GM21367 (cell line): ENCODE results near the gene TBC1D22A.

Experiments
- ATAC-seq: cut with Tn5 transposase; IDR thresholded peaks from one replicate; pipeline ENCODE4 v1.9.1; 2021; ENCODE audit not compliant: unreplicated experiment

TBC1D22A gene

GRCh38 chr22:47065756-47066615, 303.5 kb downstream of the TBC1D22A start:
- ATAC-seq, result no peak

- no peak for ATAC-seq
These were observed 304.1 kb downstream of the TBC1D22A start for GRCh38 chr22:47066616-47066905.

- ATAC-seq, result no peak
These were observed 305.0 kb downstream of the TBC1D22A start for GRCh38 chr22:47067321-47067890.

- ATAC-seq, result no peak
These were observed 305.6 kb downstream of the TBC1D22A start for GRCh38 chr22:47067911-47068625.

GRCh38 chr22:47068626-47068996, 306.2 kb downstream of the TBC1D22A start:
- ATAC-seq, result no peak

- ATAC-seq, result no peak
These were observed 306.8 kb downstream of the TBC1D22A start for GRCh38 chr22:47069270-47069669.

GRCh38 chr22:47071078-47071806, 308.8 kb downstream of the TBC1D22A start:
- no peak for ATAC-seq

- no peak for ATAC-seq
These were observed 309.6 kb downstream of the TBC1D22A start for GRCh38 chr22:47071807-47072641.

GRCh38 chr22:47072642-47072967, 310.2 kb downstream of the TBC1D22A start:
- ATAC-seq, result no peak

- ATAC-seq, result no peak
These were observed 310.6 kb downstream of the TBC1D22A start for GRCh38 chr22:47073075-47073474.

GRCh38 chr22:47074105-47074504, 311.7 kb downstream of the TBC1D22A start:
- no peak for ATAC-seq

- ATAC-seq, result no peak
These were observed 313.1 kb downstream of the TBC1D22A start for GRCh38 chr22:47075568-47075967.

GRCh38 chr22:47076758-47077157, 314.3 kb downstream of the TBC1D22A start:
- no peak for ATAC-seq

- ATAC-seq, result no peak
These were observed 317.6 kb downstream of the TBC1D22A start for GRCh38 chr22:47080100-47080499.

GRCh38 chr22:47082505-47082904, 320.1 kb downstream of the TBC1D22A start:
- no peak for ATAC-seq

- no peak for ATAC-seq
These were observed 321.0 kb downstream of the TBC1D22A start for GRCh38 chr22:47083379-47083986.

- no peak for ATAC-seq
These were observed 321.8 kb downstream of the TBC1D22A start for GRCh38 chr22:47084226-47084625.

GRCh38 chr22:47086596-47087248, 324.3 kb downstream of the TBC1D22A start:
- no peak for ATAC-seq

- no peak for ATAC-seq
These were observed 326.2 kb downstream of the TBC1D22A start for GRCh38 chr22:47088480-47089158.
